B cell (primary cell): ENCODE measurements around the gene PDE11A. TPM values are rescaled to one million over a fixed set of nuclear protein-coding genes. Genes with fewer than 3 reads are reported as not detected.

Experiments used
- ATAC-seq: fragments of 200-7000 bp; cut with Tn5 transposase; one replicate; pipeline ENCODE4 v1.10.0; 2021; ENCODE audit warnings: low read depth, mild to moderate bottlenecking, moderate number of reproducible peaks, moderate library complexity
- CTCF ChIA-PET: fragments of 350-600 bp; sonication (Branson Sonifier 250); formaldehyde crosslinking; loops from one replicate; lab custom pipeline; 2021; ENCODE audit warnings: antibody characterized with exemption, inconsistent platforms; lab: Charles Lee
- POLR2A ChIA-PET: fragments of 350-600 bp; sonication (Branson Sonifier 250); formaldehyde crosslinking; loops from one replicate; lab custom pipeline; 2021; ENCODE audit warnings: antibody characterized with exemption; lab: Charles Lee
- DNase-seq: peaks from one replicate; pipeline ENCODE4 v3.0.0; 2013
- H2AFZ ChIP-seq: 2 replicates; pipeline ENCODE4 v1.6.1; 2012; ENCODE audit warnings: mild to moderate bottlenecking, low read depth, low read length; ENCODE audit not compliant: insufficient read depth, poor library complexity, severe bottlenecking
- H3K27ac ChIP-seq, 2 donors: 1 replicate in 1 of 2; 2 replicates in 1 of 2; pipeline ENCODE4 v1.5.1; 2012 to 2013; ENCODE audit warnings: low read length in 2 of 2, mild to moderate bottlenecking in 2 of 2, moderate library complexity in 1 of 2
- H3K27me3 ChIP-seq, 4 experiments: fragments of 200-600 bp in 1 of 4; sonication (generic) in 1 of 4; replicated peaks in 1 of 4; 1 replicate in 2 of 4; 2 replicates in 2 of 4; pipeline versions ENCODE4 v1.6.1 to v1.7.0; 2013 to 2016; ENCODE audit warnings: low read length in 3 of 4, mild to moderate bottlenecking in 2 of 4, mixed read lengths in 1 of 4, moderate library complexity in 1 of 4; ENCODE audit not compliant: insufficient read depth in 4 of 4, control insufficient read depth in 3 of 4; ENCODE audit errors: control extremely low read depth in 1 of 4
- H3K36me3 ChIP-seq, 2 experiments: replicated peaks in 1 of 2; 1 replicate in 1 of 2; 2 replicates in 1 of 2; pipeline versions ENCODE4 v1.6.1 to v1.7.1; 2013; ENCODE audit warnings: low read length in 1 of 2; ENCODE audit not compliant: insufficient read depth in 2 of 2, control insufficient read depth in 1 of 2; ENCODE audit errors: control extremely low read depth in 1 of 2, extremely low read depth in 1 of 2
- H3K4me1 ChIP-seq, 2 donors: fragments of 200-600 bp in 1 of 2; sonication (generic) in 1 of 2; 1 replicate in 1 of 2; 2 replicates in 1 of 2; pipeline versions ENCODE4 v1.5.1 to v1.6.1; 2013 to 2017; ENCODE audit warnings: low read length in 2 of 2; ENCODE audit not compliant: control insufficient read depth in 2 of 2, insufficient read depth in 2 of 2
- H3K4me2 ChIP-seq: replicated peaks from 2 replicates; pipeline ENCODE3; 2012; ENCODE audit warnings: mild to moderate bottlenecking, low read depth, low read length; ENCODE audit not compliant: poor library complexity, severe bottlenecking
- H3K4me3 ChIP-seq, 5 experiments: fragments of 200-600 bp in 1 of 5; sonication (generic) in 1 of 5; 1 replicate in 3 of 5; 2 replicates in 2 of 5; pipeline versions ENCODE4 v1.5.1 to v1.7.0; 2011 to 2016; ENCODE audit warnings: low read length in 4 of 5, mild to moderate bottlenecking in 4 of 5, low read depth in 2 of 5, control low read depth in 1 of 5, moderate library complexity in 1 of 5; ENCODE audit not compliant: insufficient read depth in 1 of 5; ENCODE audit errors: control extremely low read depth in 1 of 5, extremely low read depth in 1 of 5
- H3K79me2 ChIP-seq: fragments of 200-600 bp; sonication (generic); one replicate; pipeline ENCODE4 v1.6.0; 2016; ENCODE audit warnings: low read length; ENCODE audit not compliant: control insufficient read depth, insufficient read depth
- H3K9ac ChIP-seq: fragments of 200-600 bp; sonication (generic); 2 replicates; pipeline ENCODE4 v1.6.1; 2017; ENCODE audit warnings: mild to moderate bottlenecking, low read length, moderate library complexity
- H3K9me3 ChIP-seq, 3 donors: one replicate each; pipeline versions ENCODE4 v1.6.1 to v1.7.1; 2013; ENCODE audit warnings: low read length in 2 of 3; ENCODE audit not compliant: control insufficient read depth in 2 of 3, insufficient read depth in 1 of 3; ENCODE audit errors: control extremely low read depth in 1 of 3
- H4K20me1 ChIP-seq: 2 replicates; pipeline ENCODE4 v1.6.0; 2012; ENCODE audit warnings: mild to moderate bottlenecking, low read length; ENCODE audit not compliant: insufficient read depth, control insufficient read depth, poor library complexity, severe bottlenecking
- H3K27ac Mint-ChIP-seq: one replicate; pipeline ENCODE4 v1.8.0; 2021; ENCODE audit warnings: mixed read lengths
- H3K27me3 Mint-ChIP-seq: one replicate; pipeline ENCODE4 v1.8.0; 2021; ENCODE audit warnings: mixed read lengths
- H3K4me1 Mint-ChIP-seq: one replicate; pipeline ENCODE4 v1.8.0; 2021; ENCODE audit warnings: mixed read lengths
- H3K4me3 Mint-ChIP-seq: one replicate; pipeline ENCODE4 v1.8.0; 2021; ENCODE audit warnings: mixed read lengths
- H3K9me3 Mint-ChIP-seq: one replicate; pipeline ENCODE4 v1.8.0; 2022; ENCODE audit warnings: mixed read lengths; ENCODE audit not compliant: insufficient read depth
- CTCF ChIP-seq: fragments of 200-600 bp; IDR thresholded peaks from one replicate; pipeline ENCODE4 v1.8.0; 2022; ENCODE audit warnings: antibody characterized with exemption, mild to moderate bottlenecking
- EZH2 ChIP-seq: IDR thresholded peaks from 2 replicates; pipeline ENCODE4 v1.6.1; 2012; ENCODE audit warnings: borderline replicate concordance, low read depth, mild to moderate bottlenecking, moderate library complexity, low read length; ENCODE audit not compliant: insufficient read depth, poor library complexity, severe bottlenecking
- WGBS: methylation state at CpG from one replicate; pipeline ENCODE4 v1.1.5; 2013; ENCODE audit warnings: missing lambda C conversion rate; ENCODE audit not compliant: insufficient coverage; 5-methylcytosine and 5-hydroxymethylcytosine counted together
- intact Hi-C: fragments of 100-400 bp; cut with micrococcal nuclease; formaldehyde crosslinking; loops from one replicate; pipeline ENCODE4 v1.10.0; 2022
- polyA plus RNA-seq: library from polyadenylated mRNA; depleted of rRNA; stranded (reverse); fragments of >200 nt; gene quantifications from 2 replicates; pipeline ENCODE4 v1.2.3, GENCODE V29; 2012
- total RNA-seq, 2 donors: library from RNA; stranded (reverse); fragments of 120-200 nt in 1 of 2; gene quantifications; 1 replicate in 1 of 2; 2 replicates in 1 of 2; pipeline versions ENCODE4 v1.2.3 to v1.2.4, GENCODE V29; 2013 to 2022

PDE11A gene
- total and polyA plus RNA-seq, 2 donors (not counting 1 experiment from before 2014, with no cell fraction given), result 0.25 TPM; not detected in 1

DNA sequence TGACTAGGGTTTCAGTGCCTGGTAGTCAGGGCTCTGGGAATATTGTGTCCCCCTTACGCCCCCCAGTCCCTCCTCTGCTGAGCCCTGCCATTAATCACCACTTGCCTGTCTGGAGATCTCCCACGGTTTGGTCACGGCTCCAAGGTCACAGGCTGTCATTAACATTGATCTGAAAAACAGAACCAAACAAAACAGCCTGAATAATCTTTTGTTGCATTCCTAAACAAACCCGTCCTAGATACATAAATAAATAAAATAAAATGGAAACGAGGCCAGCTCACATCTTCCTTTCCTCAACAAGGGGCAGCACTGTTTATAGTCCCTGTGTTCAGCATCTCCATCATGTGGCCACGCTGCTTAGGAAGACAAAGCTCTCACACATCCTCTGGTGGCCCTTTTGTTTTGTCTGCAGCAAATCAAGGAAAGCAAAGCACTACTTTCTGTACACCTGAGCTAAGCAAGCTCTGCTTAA lies 397.2 kb downstream of the PDE11A start:
- H3K4me1 ChIP-seq, result no peaks in the 10 kb centered on the region
- H3K36me3 ChIP-seq, result no peaks in the 10 kb centered on the region
- CTCF ChIA-PET, result no interaction called here
- H3K27me3 ChIP-seq, result peaks cover 0 to 5% (median 0%) of the 10 kb centered on the region in 4 experiments
- Mint-ChIP-seq H3K9me3 (no peaks in the 10 kb centered on the region), H3K4me3 (no peak overlapping the region), H3K27ac (no peak overlapping the region), H3K4me1 (no peaks in the 10 kb centered on the region), H3K27me3 (peaks cover 16% of the 10 kb centered on the region)
- H3K4me2 ChIP-seq, result no peak overlapping the region
- H2AFZ ChIP-seq, result no peak overlapping the region
- intact Hi-C loops, result no loop called here
- ATAC-seq (no peak), DNase-seq (no peak)
- H3K4me3 ChIP-seq, result no peak overlapping the region
- H3K9me3 ChIP-seq, result no peaks in the 10 kb centered on the region
- H3K27ac ChIP-seq, result no peak overlapping the region
- POLR2A ChIA-PET, result no interaction called here
- no peak for TF ChIP-seq CTCF
- no peak for TF ChIP-seq EZH2
- no peaks in the 10 kb centered on the region for H3K79me2 ChIP-seq
- H3K9ac ChIP-seq, result no peak overlapping the region
- no peaks in the 10 kb centered on the region for H4K20me1 ChIP-seq
- WGBS, result 63% methylated on average over 4 of the region's 6 CpGs

DNA sequence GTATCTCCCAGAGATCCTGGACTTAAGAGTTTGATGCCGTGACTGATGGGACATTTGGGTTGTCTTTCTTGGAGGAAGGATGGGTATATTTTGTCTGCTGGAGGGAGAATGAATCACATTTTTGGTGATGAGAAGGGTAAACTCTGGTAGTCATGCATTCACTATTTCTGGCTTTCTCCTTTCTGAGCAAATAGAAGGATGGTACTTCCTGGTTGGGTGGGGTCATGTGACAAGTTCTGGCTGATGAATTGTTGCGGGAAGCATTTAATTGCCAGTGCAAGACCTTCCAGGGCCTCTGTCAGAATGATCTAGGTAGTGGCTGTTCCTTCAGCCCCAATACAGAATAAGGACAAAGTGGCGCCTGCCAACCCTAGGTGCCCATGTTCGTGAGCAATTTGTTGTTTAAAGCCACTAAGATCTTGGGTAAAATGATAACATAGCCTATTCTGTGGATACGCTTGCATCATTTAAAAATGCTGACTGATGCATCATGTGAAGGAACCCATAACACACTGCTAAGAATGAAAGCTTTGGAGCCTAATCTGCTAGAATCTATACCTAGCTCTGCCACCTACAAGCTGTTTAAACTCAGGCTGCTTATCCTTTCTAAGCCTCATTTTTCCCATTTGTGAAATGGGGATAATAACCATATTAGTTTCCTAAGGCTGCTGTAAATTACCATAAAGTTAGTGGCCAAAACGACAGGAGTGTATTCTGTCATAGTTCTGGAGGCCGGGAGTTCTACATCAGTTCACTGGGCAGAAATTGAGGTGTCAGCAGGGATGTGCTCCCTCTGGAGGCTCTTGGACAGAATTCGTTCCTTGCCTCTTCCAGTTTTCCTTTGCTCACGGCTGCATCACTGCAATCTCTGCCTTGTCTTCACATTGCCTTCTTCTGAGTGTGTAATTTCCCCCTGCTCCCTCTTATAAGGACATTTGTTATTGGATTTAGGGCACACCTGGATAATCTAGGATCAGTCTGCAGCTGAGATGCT lies 398.7 kb downstream of the PDE11A start:
- CTCF ChIA-PET, result no interaction called here

More for the DNA sequence above, 398.7 kb downstream of the PDE11A start:
- no peak overlapping the region for H3K4me3 Mint-ChIP-seq
- H3K27me3 ChIP-seq, result peaks cover 0 to 5% (median 0%) of the 10 kb centered on the region in 4 experiments
- WGBS, result 93% methylated on average over 5 of the region's 9 CpGs
- intact Hi-C loops, result no loop called here
- no peaks in the 10 kb centered on the region for H4K20me1 ChIP-seq
- no peak overlapping the region for H3K27ac Mint-ChIP-seq
- no peaks in the 10 kb centered on the region for H3K9me3 Mint-ChIP-seq
- ATAC-seq (no peak), DNase-seq (no peak)
- H3K36me3 ChIP-seq, result no peaks in the 10 kb centered on the region
- TF ChIP-seq EZH2, result no peak
- TF ChIP-seq CTCF, result no peak
- H3K4me1 ChIP-seq, result no peaks in the 10 kb centered on the region
- H3K4me1 Mint-ChIP-seq, result no peaks in the 10 kb centered on the region
- H3K79me2 ChIP-seq, result no peaks in the 10 kb centered on the region
- peaks cover 16% of the 10 kb centered on the region for H3K27me3 Mint-ChIP-seq
- no peak overlapping the region for H2AFZ ChIP-seq
- H3K9me3 ChIP-seq, result no peaks in the 10 kb centered on the region
- H3K27ac ChIP-seq, result no peak overlapping the region
- H3K4me2 ChIP-seq, result no peak overlapping the region
- no peak overlapping the region for H3K4me3 ChIP-seq
- no peak overlapping the region for H3K9ac ChIP-seq
- POLR2A ChIA-PET, result no interaction called here
